Astrocyte of the spinal cord (primary cell): ENCODE results near the gene EFR3B.

Source experiments
- DNase-seq: peaks from one replicate; pipeline ENCODE4 v3.0.0; 2011; ENCODE audit warnings: low read depth, low spot score
- H3K4me3 ChIP-seq: 2 replicates; pipeline ENCODE4 v1.5.1; 2011; ENCODE audit warnings: low read depth, mild to moderate bottlenecking, low read length, moderate library complexity
- CTCF ChIP-seq: IDR thresholded peaks from 2 replicates; pipeline ENCODE4 v1.5.1; 2012; ENCODE audit warnings: low read depth, mild to moderate bottlenecking, low read length, inconsistent platforms
- in situ Hi-C: cut with HindIII; loops from 2 replicates; pipeline ENCODE4 v1.10.0; 2017; ENCODE audit warnings: low sequenced_read_pairs

Gene EFR3B

GRCh38 chr2:25187729-25188350 lies 146.0 kb downstream of the EFR3B start:
- in situ Hi-C loops = no loop called here
- no peak for TF ChIP-seq CTCF
- DNase-seq = no peak
- no peak overlapping the region for H3K4me3 ChIP-seq

DNA sequence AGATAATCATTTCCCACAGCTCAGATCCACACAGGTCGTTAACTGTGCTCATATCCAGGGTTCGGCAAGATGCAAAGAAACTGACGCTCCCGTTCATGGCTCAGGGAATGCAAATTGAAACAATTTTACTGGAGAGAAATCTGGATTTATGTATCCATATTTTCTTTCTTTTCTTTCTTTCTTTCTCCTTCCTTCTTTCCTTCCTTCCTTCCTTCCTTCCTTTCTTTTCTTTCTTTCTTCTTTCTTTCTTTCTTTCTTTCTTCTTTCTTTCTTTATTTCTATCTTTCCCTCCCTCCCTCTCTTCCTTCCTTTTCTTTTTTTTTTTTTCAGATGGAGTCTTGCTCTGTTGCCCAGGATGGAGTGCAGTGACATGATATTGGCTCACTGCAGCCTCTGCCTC lies 146.5 kb downstream of the EFR3B start:
- TF ChIP-seq CTCF = no peak
- DNase-seq = no peak
- H3K4me3 ChIP-seq = no peak overlapping the region
- in situ Hi-C loops = no loop called here

GRCh38 chr2:25190536-25190935 lies 148.7 kb downstream of the EFR3B start:
- no peak for DNase-seq
- in situ Hi-C loops = no loop called here
- no peak overlapping the region for H3K4me3 ChIP-seq
- TF ChIP-seq CTCF = no peak

GRCh38 chr2:25194576-25195122 lies 152.8 kb downstream of the EFR3B start:
- no peak for DNase-seq
- in situ Hi-C loops = no loop called here
- no peak overlapping the region for H3K4me3 ChIP-seq
- TF ChIP-seq CTCF = no peak

- in situ Hi-C loops = no loop called here
- no peak for TF ChIP-seq CTCF
- H3K4me3 ChIP-seq = no peak overlapping the region
- DNase-seq = peak; percentile 9
Observed at GRCh38 chr2:25197336-25198208, 155.7 kb downstream of the EFR3B start.

- H3K4me3 ChIP-seq = no peak overlapping the region
- in situ Hi-C loops = no loop called here
- DNase-seq = no peak
- TF ChIP-seq CTCF = no peak
Observed at GRCh38 chr2:25198209-25198525, 156.3 kb downstream of the EFR3B start.
